H1 (cell line): ENCODE results near the gene CA5A. TPM values are rescaled to one million over a fixed set of nuclear protein-coding genes. Genes with fewer than 3 reads are reported as not detected.

Source experiments
- JUN ChIP-seq: IDR thresholded peaks from 2 replicates; pipeline ENCODE4 v1.6.1; 2011; ENCODE audit warnings: low read depth, mild to moderate bottlenecking, improper control_type of control experiment, low read length
- POU5F1 ChIP-seq: IDR thresholded peaks from 2 replicates; pipeline ENCODE4 v1.6.1; 2011; ENCODE audit warnings: low read depth, mild to moderate bottlenecking, low read length, moderate library complexity
- TAF1 ChIP-seq: IDR thresholded peaks from 2 replicates; pipeline ENCODE4 v1.6.1; 2011; ENCODE audit warnings: mild to moderate bottlenecking, low read depth, low read length
- polyA plus RNA-seq, 7 experiments: library from polyadenylated mRNA; depleted of rRNA in 3 of 7; stranded (reverse) in 5 of 7; unstranded in 2 of 7; fragments of >200 nt in 5 of 7; fragments of 200-250 nt in 2 of 7; gene quantifications; 1 replicate in 5 of 7; 2 replicates in 1 of 7; 4 replicates in 1 of 7; pipeline versions ENCODE4 v1.2.1 to v1.2.3, GENCODE V29; 2011 to 2013; ENCODE audit warnings: missing spikeins in 2 of 7, mixed read lengths in 2 of 7
- total RNA-seq: library from RNA; stranded (reverse); fragmentation: NEBNext Ultra II Directional; extraction: Animal tissue kit (Norgen Biotek cat#: 25700); gene quantifications from 2 replicates; pipeline ENCODE4 v1.2.1, GENCODE V29; 2021

Gene CA5A
- total and polyA plus RNA-seq, 2 of the 8 experiments (the other 6 are each of a cell fraction or from before 2014, with no cell fraction given): not detected

DNA sequence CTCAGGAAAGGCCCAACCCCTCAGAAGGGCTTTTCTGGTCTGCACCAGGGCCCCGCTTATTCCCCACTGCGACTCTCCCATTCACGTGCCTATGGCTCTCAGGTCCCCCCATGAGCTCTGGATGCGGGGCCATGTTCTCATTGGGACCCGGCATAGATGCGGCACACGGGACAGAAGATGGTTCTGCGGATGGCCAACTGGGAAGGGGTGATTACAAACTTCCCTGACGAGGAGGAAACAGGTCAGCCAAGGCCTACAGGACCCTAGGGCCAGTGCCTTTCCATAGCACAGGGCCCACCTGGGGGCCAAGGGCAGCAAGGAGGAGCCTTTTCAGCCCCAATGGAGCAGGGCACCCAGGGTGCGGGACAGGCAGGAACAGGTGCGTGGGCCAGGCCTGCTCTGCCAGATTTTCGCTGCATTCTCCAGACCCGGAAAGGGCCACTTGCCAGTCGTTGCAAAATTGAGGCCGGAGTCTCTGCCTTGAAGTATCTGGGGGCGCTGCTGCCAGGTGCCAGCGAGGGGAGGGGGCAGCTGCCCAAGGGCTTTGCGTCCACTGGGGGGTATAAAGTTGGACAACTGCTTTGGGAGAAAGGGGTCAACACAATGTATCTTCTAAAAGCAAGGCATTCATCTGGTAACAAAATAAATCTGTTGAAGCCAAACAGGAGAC lies 87.5 kb downstream of the CA5A start (continued):
- no peak for TF ChIP-seq TAF1
- TF ChIP-seq POU5F1: no peak
- no peak for TF ChIP-seq JUN
- TF ChIP-seq, all 59 proteins: peak for 0
